Measurements from ENCODE around the gene DCAF12. TPM values are rescaled to one million over a fixed set of nuclear protein-coding genes. Genes with fewer than 3 reads are reported as not detected.
"Not testable (repeated sequence)": the region's sequence is repeated elsewhere in the genome, so short reads cannot be mapped to it uniquely, and the experiment has no call there.

Gene DCAF12
- total RNA-seq, 1 experiment from 2014 or later: 16.0 TPM

GRCh38 chr9:34140853-34141252 lies 14.4 kb upstream of the DCAF12 start:
- no peaks in the 10 kb centered on the region for H3K36me3 ChIP-seq
- H3K4me1 ChIP-seq (replicated peaks): no peaks in the 10 kb centered on the region
- H3K9me3 ChIP-seq (replicated peaks): no peaks in the 10 kb centered on the region
- H3K27me3 ChIP-seq (replicated peaks): no peaks in the 10 kb centered on the region
- no peak overlapping the region for H3K4me3 ChIP-seq
- DNase-seq (ENCODE audit: low read depth in 1 of 2, low spot score in 2 of 2): no peak
- H3K27ac ChIP-seq: no peak overlapping the region

DNA sequence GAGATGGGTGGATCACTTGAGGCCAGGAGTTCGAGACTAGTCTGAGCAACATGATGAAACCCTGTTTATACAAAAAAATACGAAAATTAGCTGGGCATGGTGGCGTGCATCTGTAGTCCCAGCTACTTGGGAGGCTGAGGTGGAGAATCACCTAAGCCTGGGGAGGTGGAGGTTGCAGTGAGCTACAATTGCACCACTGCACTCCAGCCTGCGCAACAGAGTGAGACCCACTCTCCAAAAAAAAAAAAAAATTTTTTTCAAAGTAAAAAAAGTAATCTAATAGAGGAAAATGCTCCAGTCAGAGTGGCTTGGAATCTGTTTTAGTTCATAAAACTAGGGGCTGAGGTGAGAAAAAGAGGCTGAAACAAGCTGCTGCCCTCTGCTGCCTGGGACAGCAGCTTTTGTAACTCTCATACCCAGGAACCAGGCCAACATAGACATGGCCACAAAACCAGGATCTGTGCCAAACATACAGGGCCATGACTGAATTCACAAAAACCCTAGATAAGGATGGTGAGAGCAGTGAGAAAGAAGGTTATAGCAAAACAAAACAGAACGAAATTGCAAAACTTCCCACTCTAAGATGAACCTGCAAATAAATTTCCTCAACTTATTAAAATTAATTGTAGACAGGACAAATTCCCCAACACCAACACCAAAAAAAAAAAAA lies 13.1 kb upstream of the DCAF12 start:
- no peaks in the 10 kb centered on the region for H3K4me1 ChIP-seq (replicated peaks)
- H3K4me3 ChIP-seq: no peak overlapping the region
- no peaks in the 10 kb centered on the region for H3K36me3 ChIP-seq
- DNase-seq (ENCODE audit: low read depth in 1 of 2, low spot score in 2 of 2): peak in 1 of 2 experiments; percentile 28
- no peaks in the 10 kb centered on the region for H3K27me3 ChIP-seq (replicated peaks)
- no peaks in the 10 kb centered on the region for H3K9me3 ChIP-seq (replicated peaks)
- H3K27ac ChIP-seq: no peak overlapping the region

- not testable (repeated sequence) for H3K9me3 ChIP-seq (replicated peaks); H3K27ac ChIP-seq; DNase-seq (ENCODE audit: low read depth in 1 of 2, low spot score in 2 of 2); H3K4me1 ChIP-seq (replicated peaks); H3K36me3 ChIP-seq; H3K27me3 ChIP-seq (replicated peaks); H3K4me3 ChIP-seq
Observed at GRCh38 chr9:34138644-34139043, 12.1 kb upstream of the DCAF12 start.

DNA sequence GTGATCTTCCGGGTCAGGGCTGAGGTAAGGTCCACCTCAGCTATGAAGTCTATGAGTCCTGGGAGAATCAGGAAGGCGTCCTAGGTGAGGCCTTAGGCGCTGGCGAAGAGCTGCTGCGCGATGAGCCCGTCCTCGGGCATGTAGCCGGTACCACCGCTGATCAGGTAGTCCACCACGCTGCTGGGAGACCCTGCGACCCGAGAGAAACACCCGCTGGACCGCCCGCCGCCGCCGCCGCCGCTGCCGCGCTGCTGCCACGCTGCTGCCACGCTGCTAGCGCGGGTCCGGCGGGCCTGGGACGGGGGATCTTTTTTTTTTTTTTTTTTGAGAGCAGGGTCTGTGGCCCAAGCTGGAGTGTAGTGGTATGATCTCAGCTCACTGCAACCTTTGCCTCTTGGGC lies 8.0 kb upstream of the DCAF12 start:
- Histone ChIP-seq H3K9me3 (replicated peaks) (no peaks in the 10 kb centered on the region), H3K4me3 (no peak overlapping the region), H3K27ac (no peak overlapping the region), H3K36me3 (no peaks in the 10 kb centered on the region), H3K27me3 (replicated peaks) (no peaks in the 10 kb centered on the region), H3K4me1 (replicated peaks) (no peaks in the 10 kb centered on the region)
- no peak for DNase-seq (ENCODE audit: low read depth in 1 of 2, low spot score in 2 of 2)

DNA sequence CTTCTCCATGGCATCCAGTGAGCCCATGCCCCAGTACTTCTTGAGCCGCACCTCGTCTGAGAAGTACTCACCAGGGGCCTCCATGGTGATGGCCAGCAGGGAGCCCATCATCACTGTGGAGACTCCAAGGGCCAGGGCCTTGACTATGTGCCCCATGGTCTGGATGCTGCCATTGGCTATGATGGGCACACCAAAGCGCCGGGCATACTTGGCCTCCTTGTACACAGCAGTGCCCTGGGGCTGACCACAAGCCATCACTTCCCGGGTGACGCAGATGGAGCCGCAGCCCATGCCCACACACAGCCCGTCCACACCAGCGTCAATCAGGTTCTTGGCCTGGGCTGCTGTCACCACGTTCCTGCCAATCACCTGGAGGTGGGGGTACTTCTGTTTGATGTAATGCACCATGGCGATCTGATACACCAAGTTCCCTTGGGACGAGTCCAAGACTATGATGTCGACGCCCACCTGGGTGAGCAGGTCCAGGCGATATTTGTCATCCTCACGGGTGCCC lies 7.0 kb upstream of the DCAF12 start:
- Histone ChIP-seq H3K4me3 (no peak overlapping the region), H3K36me3 (no peaks in the 10 kb centered on the region), H3K27ac (no peak overlapping the region), H3K9me3 (replicated peaks) (no peaks in the 10 kb centered on the region), H3K27me3 (replicated peaks) (no peaks in the 10 kb centered on the region), H3K4me1 (replicated peaks) (no peaks in the 10 kb centered on the region)
- no peak for DNase-seq (ENCODE audit: low read depth in 1 of 2, low spot score in 2 of 2)

GRCh38 chr9:34131571-34131970 lies 5.1 kb upstream of the DCAF12 start:
- no peak for DNase-seq (ENCODE audit: low read depth in 1 of 2, low spot score in 2 of 2)

DNA sequence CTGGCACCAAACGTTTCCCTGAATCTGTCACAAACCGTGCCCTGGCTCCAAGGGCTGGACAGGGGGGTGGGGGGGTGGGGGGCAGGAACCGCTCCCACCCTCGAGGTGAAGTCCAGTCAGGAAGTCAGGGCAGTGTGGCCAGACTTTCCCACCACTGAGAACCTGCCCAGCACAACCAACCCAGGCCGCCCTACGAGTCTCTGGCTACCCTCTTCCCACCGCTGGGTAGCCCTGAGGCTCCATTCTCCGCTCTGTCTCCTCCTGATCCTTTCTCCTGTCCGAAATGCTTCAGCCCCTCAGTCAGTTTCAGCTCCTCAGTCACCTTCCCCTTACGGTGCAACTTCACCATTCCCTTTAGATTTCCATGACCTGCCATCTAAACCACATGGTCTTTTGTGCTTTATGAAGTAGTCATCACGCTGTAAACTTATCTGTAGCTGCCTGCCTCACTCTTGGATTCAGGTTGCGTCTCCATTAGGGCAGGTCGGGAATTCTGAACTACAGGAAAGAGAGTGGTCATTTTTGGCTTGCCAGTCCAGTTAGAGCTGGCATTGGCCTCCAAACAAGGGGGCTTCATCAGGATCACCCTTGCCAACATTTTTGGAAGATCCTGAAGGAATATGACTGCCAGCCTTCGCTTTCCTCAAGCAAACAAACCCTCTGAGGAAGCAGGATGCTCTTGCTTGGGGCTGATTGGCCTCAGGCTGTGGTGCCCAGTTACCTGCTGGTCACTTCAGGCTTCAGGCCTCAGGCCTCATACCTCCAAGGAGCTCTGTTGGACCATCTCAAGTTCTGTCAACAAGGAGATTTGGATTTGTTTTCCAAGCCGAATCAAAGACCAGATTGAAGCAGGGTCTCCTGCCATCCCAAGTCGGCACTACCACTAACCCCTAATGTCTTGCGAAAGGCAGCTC lies 794 bp upstream of the DCAF12 start:
- Histone ChIP-seq H3K27me3 (replicated peaks) (no peaks in the 10 kb centered on the region), H3K4me1 (replicated peaks) (peaks cover 10% of the 10 kb centered on the region; the same call in 1 of the 2 replicates), H3K4me3 (peak overlapping the region; percentile 65), H3K27ac (peak overlapping the region; percentile 89), H3K9me3 (replicated peaks) (no peaks in the 10 kb centered on the region), H3K36me3 (peaks cover 23% of the 10 kb centered on the region)
- DNase-seq (ENCODE audit: low read depth in 1 of 2, low spot score in 2 of 2): no peak

More at GRCh38 chr9:34131571-34131970, 5.1 kb upstream of the DCAF12 start:
- Histone ChIP-seq H3K4me1 (replicated peaks) (no peaks in the 10 kb centered on the region), H3K27ac (no peak overlapping the region), H3K36me3 (no peaks in the 10 kb centered on the region), H3K27me3 (replicated peaks) (no peaks in the 10 kb centered on the region), H3K9me3 (replicated peaks) (no peaks in the 10 kb centered on the region), H3K4me3 (no peak overlapping the region)

GRCh38 chr9:34125681-34126206 lies 754 bp downstream of the DCAF12 start:
- Histone ChIP-seq H3K27me3 (replicated peaks) (no peaks in the 10 kb centered on the region), H3K4me3 (peak overlapping the region; percentile 65)
- DNase-seq (ENCODE audit: low read depth in 1 of 2, low spot score in 2 of 2): no peak

DNA sequence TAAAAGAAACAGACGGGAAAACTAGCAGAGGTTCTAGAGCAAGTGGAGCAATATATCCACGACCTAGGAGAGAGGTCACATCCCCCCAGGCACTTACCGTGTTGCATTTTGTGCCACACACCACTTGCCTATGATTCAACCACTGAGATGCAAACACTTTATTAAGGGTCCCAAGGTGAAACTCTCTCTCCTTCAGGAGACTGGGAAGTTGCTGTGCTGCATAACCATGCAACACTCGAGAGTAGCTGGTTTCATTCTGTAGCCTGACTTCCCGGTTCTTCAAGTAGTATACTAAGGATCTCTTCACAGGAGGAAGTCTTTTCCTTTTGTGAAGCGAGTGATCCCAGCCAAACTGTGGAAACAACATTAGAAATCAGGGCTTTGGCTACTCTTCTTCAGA lies 1.6 kb downstream of the DCAF12 start:
- no peaks in the 10 kb centered on the region for H3K9me3 ChIP-seq (replicated peaks)

More at GRCh38 chr9:34125681-34126206, 754 bp downstream of the DCAF12 start:
- Histone ChIP-seq H3K27ac (peak overlapping the region; percentile 89), H3K9me3 (replicated peaks) (no peaks in the 10 kb centered on the region), H3K36me3 (peaks cover 23% of the 10 kb centered on the region), H3K4me1 (replicated peaks) (peaks cover 10% of the 10 kb centered on the region; the same call in 1 of the 2 replicates)

GRCh38 chr9:34124099-34124498 lies 2.4 kb downstream of the DCAF12 start:
- Histone ChIP-seq H3K9me3 (replicated peaks) (no peaks in the 10 kb centered on the region), H3K36me3 (peaks cover 23% of the 10 kb centered on the region), H3K4me1 (replicated peaks) (peaks cover 10% of the 10 kb centered on the region; the same call in 1 of the 2 replicates), H3K27me3 (replicated peaks) (no peaks in the 10 kb centered on the region), H3K27ac (no peak overlapping the region), H3K4me3 (no peak overlapping the region)
- no peak for DNase-seq (ENCODE audit: low read depth in 1 of 2, low spot score in 2 of 2)

More for the DNA sequence above, 1.6 kb downstream of the DCAF12 start:
- Histone ChIP-seq H3K4me3 (peak overlapping the region; percentile 65), H3K27me3 (replicated peaks) (no peaks in the 10 kb centered on the region), H3K36me3 (peaks cover 23% of the 10 kb centered on the region), H3K27ac (peak overlapping the region; percentile 89), H3K4me1 (replicated peaks) (peaks cover 10% of the 10 kb centered on the region; the same call in 1 of the 2 replicates)
- no peak for DNase-seq (ENCODE audit: low read depth in 1 of 2, low spot score in 2 of 2)

DNA sequence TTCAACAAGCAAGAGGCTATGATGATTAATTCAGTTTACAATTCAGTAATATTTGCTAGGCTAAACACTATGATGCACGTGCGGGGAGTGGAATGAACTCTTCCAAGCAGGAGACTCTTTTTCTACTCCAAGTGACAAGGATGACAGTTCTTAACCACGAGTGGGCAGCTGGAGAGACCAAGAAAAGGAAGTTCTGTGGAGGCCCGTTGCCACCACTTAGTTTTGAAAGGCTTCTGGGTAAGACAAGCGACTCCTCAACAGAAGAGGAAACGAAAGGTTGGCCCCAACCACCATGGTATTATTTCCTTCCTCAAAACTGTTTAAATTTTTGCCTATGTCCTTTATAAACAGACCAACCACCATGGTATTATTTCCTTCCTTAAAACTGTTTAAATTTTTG lies 2.8 kb downstream of the DCAF12 start:
- no peak overlapping the region for H3K27ac ChIP-seq
- peaks cover 23% of the 10 kb centered on the region for H3K36me3 ChIP-seq
- H3K27me3 ChIP-seq (replicated peaks): no peaks in the 10 kb centered on the region
- H3K9me3 ChIP-seq (replicated peaks): no peaks in the 10 kb centered on the region
- H3K4me3 ChIP-seq: no peak overlapping the region
- DNase-seq (ENCODE audit: low read depth in 1 of 2, low spot score in 2 of 2): no peak
- peaks cover 10% of the 10 kb centered on the region; the same call in 1 of the 2 replicates for H3K4me1 ChIP-seq (replicated peaks)

- no peak overlapping the region for H3K4me3 ChIP-seq
- no peaks in the 10 kb centered on the region for H3K27me3 ChIP-seq (replicated peaks)
- peaks cover 10% of the 10 kb centered on the region; the same call in 1 of the 2 replicates for H3K4me1 ChIP-seq (replicated peaks)
- peaks cover 23% of the 10 kb centered on the region for H3K36me3 ChIP-seq
- no peak overlapping the region for H3K27ac ChIP-seq
- H3K9me3 ChIP-seq (replicated peaks): no peaks in the 10 kb centered on the region
- DNase-seq (ENCODE audit: low read depth in 1 of 2, low spot score in 2 of 2): no peak
Observed at GRCh38 chr9:34121996-34122395, 4.5 kb downstream of the DCAF12 start.

GRCh38 chr9:34119713-34120112 lies 6.8 kb downstream of the DCAF12 start:
- Histone ChIP-seq H3K27me3 (replicated peaks) (no peaks in the 10 kb centered on the region), H3K27ac (no peak overlapping the region), H3K9me3 (replicated peaks) (no peaks in the 10 kb centered on the region), H3K36me3 (peaks cover 16% of the 10 kb centered on the region), H3K4me3 (no peak overlapping the region), H3K4me1 (replicated peaks) (peaks cover 2% of the 10 kb centered on the region; the same call in 1 of the 2 replicates)
- DNase-seq (ENCODE audit: low read depth in 1 of 2, low spot score in 2 of 2): no peak
